Chondrocyte (in vitro differentiated cells): ENCODE data around the gene GPR25. TPM values are rescaled to one million over a fixed set of nuclear protein-coding genes. Genes with fewer than 3 reads are reported as not detected.

Experiments
- DNase-seq: peaks from one replicate; pipeline ENCODE4 v3.0.0; 2021; ENCODE audit warnings: mixed read lengths, low spot score
- H3K27ac Mint-ChIP-seq: one replicate; pipeline ENCODE4 v1.8.0; 2021; ENCODE audit warnings: mild to moderate bottlenecking, moderate library complexity, mixed read lengths; ENCODE audit not compliant: unreplicated experiment
- H3K27me3 Mint-ChIP-seq: 2 replicates; pipeline ENCODE4 v1.8.0; 2021; ENCODE audit warnings: low read depth, mixed read lengths
- H3K36me3 Mint-ChIP-seq: 2 replicates; pipeline ENCODE4 v1.8.0; 2021; ENCODE audit warnings: low read depth, mixed read lengths
- H3K4me1 Mint-ChIP-seq: 2 replicates; pipeline ENCODE4 v1.8.0; 2021; ENCODE audit warnings: low read depth, mild to moderate bottlenecking, mixed read lengths
- H3K4me3 Mint-ChIP-seq: one replicate; pipeline ENCODE4 v1.8.0; 2021; ENCODE audit warnings: mild to moderate bottlenecking, moderate library complexity, mixed read lengths; ENCODE audit not compliant: unreplicated experiment
- H3K9me3 Mint-ChIP-seq: 2 replicates; pipeline ENCODE4 v1.8.0; 2021; ENCODE audit warnings: low read depth, mixed read lengths
- total RNA-seq: library from RNA; stranded (reverse); gene quantifications from 3 replicates; pipeline ENCODE4 v1.2.1, GENCODE V29; 2021
- TF ChIP-seq, protein P1 (sequence below): fragments of 200-600 bp; sonication (generic); IDR thresholded peaks from 2 replicates; pipeline ENCODE4 v1.5.0; 2021; ENCODE audit warnings: antibody characterized with exemption, mild to moderate bottlenecking, moderate library complexity

Gene GPR25
- total RNA-seq, 1 donor from 2014 or later, result not detected

DNA sequence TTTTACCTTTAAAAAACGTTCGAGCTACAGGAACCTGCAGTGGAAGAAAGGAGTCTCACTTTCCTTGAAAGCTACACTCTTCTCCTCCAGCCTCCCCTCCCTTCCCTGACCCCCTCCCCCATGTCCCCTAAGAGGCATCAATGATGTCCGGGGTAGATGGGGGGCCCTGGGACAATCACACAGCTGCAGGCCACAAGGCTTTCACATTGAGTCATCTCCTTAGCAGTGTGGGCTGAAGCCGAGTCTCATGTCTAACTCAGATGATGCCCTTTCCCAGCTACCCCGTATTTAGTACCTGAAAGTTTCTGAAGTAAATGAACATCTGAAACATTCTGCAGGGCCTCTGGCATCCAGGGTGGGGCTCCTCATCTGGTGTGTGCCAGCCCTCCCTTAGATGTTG is 6.3 kb upstream of the GPR25 start:
- DNase-seq, result no peak
- Mint-ChIP-seq H3K27me3 (no peaks in the 10 kb centered on the region), H3K36me3 (peaks cover 10% of the 10 kb centered on the region), H3K9me3 (no peaks in the 10 kb centered on the region), H3K4me3 (no peak overlapping the region), H3K4me1 (peaks cover 19% of the 10 kb centered on the region), H3K27ac (no peak overlapping the region)
- TF ChIP-seq, protein P1, sequence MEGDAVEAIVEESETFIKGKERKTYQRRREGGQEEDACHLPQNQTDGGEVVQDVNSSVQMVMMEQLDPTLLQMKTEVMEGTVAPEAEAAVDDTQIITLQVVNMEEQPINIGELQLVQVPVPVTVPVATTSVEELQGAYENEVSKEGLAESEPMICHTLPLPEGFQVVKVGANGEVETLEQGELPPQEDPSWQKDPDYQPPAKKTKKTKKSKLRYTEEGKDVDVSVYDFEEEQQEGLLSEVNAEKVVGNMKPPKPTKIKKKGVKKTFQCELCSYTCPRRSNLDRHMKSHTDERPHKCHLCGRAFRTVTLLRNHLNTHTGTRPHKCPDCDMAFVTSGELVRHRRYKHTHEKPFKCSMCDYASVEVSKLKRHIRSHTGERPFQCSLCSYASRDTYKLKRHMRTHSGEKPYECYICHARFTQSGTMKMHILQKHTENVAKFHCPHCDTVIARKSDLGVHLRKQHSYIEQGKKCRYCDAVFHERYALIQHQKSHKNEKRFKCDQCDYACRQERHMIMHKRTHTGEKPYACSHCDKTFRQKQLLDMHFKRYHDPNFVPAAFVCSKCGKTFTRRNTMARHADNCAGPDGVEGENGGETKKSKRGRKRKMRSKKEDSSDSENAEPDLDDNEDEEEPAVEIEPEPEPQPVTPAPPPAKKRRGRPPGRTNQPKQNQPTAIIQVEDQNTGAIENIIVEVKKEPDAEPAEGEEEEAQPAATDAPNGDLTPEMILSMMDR, result no peak

DNA sequence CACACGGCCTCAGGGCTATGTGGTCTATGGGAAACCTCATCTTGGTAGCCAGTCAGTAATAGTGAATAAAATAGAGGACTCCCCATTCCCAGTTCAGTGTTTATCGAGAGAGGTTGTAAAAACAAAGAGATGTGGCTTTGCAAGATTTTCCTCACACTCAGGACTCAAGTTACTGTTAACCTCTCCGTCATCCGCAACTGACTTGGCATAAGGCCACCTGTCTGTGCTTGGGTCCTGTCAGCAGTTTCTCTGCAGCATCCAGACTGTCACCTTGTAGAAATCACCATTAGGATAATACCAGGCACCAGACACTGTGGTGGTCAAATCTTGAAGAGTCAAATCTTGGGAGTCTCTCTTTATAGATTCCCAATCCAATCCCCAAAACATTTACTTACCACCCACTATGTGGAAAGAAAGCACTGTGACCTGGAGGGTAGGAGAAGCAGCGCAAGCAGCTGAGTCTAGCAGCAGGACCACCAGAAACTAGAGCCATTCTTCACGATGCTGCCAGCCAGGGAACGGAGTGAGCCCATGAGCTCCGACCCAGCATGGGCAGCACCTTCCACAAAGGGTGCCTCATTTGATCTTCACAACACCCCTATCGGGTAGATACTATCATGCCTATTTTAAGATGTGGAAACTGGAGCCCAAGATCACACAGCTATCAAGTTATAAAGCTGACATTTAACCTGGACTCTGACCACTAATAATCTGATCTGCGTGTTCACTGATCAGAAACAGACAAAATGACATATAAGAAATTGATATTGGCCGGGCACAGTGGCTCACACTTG is 5.6 kb upstream of the GPR25 start:
- DNase-seq, result no peak
- Mint-ChIP-seq H3K4me1 (peaks cover 19% of the 10 kb centered on the region), H3K36me3 (peaks cover 10% of the 10 kb centered on the region), H3K27me3 (no peaks in the 10 kb centered on the region), H3K4me3 (no peak overlapping the region), H3K27ac (peak overlapping the region; percentile 34), H3K9me3 (no peaks in the 10 kb centered on the region)
- TF ChIP-seq, protein P1, result no peak

DNA sequence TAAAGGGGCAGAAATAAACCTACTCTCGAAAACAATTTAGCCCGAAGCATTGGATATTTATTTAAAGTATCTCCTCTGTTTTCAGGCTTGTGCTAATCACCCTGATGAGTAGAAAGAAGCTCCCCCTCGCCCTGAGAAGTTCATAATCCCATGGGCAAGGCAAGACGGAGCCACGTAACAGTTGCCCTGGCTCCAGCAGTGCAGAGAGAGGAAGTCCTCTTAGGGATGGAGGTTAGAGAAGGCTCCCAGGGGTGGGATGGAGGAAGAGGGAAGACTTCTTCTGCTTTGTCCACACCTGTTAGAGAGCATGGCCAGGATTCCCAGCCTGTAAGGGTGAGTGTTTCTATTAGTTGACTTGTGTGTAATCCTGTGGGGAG is 3.4 kb upstream of the GPR25 start:
- H3K36me3 Mint-ChIP-seq, result peaks cover 7% of the 10 kb centered on the region
- no peaks in the 10 kb centered on the region for H3K9me3 Mint-ChIP-seq

DNA sequence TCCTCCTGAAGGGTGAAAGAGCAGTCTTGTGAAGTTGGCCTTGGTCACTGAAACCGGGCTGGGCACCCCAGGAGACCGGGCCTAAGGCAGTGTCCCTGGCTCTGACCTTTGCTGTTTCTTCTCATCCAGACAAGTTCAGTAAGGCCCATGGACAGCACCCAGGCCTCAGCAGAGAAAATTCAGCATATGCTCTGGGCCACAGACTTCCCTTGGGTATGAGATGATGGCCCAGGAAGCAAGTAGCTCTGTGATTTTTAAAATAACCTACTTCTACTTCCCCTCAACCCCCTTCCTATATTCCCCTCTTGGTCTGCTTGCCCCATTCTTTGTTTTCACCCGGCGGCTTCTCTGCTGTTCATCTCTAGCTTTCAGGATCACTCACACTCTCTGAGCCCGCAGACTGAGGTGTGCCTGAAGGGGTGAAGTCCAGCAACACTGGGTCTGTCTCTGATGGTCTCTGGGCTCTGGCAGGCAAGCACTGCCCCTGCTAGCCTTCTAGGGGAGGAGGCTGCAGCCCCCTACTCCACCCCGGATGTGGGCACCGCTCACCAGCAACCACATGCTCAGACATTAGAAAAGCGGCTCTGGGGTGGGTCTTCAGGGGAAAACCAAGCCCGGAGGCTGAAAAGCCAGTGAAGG is 2.9 kb upstream of the GPR25 start:
- TF ChIP-seq, protein P1, result no peak
- peaks cover 2% of the 10 kb centered on the region for H3K27me3 Mint-ChIP-seq
- no peak overlapping the region for H3K27ac Mint-ChIP-seq
- H3K9me3 Mint-ChIP-seq, result no peaks in the 10 kb centered on the region
- peaks cover 5% of the 10 kb centered on the region for H3K36me3 Mint-ChIP-seq
- DNase-seq, result no peak
- H3K4me3 Mint-ChIP-seq, result no peak overlapping the region
- H3K4me1 Mint-ChIP-seq, result peaks cover 19% of the 10 kb centered on the region

More for the DNA sequence above, 3.4 kb upstream of the GPR25 start:
- H3K27ac Mint-ChIP-seq, result peak overlapping the region; percentile 24
- DNase-seq, result no peak
- peaks cover 19% of the 10 kb centered on the region for H3K4me1 Mint-ChIP-seq
- H3K4me3 Mint-ChIP-seq, result no peak overlapping the region
- H3K27me3 Mint-ChIP-seq, result no peaks in the 10 kb centered on the region
- TF ChIP-seq, protein P1, result no peak

DNA sequence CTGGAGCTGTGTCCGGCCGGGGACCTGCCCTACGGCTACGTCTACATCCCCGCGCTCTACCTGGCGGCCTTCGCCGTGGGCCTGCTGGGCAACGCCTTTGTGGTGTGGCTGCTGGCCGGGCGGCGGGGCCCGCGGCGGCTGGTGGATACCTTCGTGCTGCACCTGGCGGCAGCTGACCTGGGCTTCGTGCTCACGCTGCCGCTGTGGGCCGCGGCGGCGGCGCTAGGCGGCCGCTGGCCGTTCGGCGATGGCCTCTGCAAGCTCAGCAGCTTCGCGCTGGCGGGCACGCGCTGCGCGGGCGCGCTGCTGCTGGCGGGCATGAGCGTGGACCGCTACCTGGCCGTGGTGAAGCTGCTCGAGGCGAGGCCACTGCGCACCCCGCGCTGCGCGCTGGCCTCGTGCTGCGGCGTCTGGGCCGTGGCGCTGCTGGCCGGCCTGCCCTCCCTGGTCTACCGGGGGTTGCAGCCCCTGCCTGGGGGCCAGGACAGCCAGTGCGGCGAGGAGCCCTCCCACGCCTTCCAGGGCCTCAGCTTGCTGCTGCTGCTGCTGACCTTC is 412 bp downstream of the GPR25 start:
- peaks cover 10% of the 10 kb centered on the region for H3K27me3 Mint-ChIP-seq
- no peak for DNase-seq
- no peak overlapping the region for H3K27ac Mint-ChIP-seq

More for the DNA sequence above, 412 bp downstream of the GPR25 start:
- no peaks in the 10 kb centered on the region for H3K4me1 Mint-ChIP-seq
- TF ChIP-seq, protein P1, result no peak
- no peaks in the 10 kb centered on the region for H3K36me3 Mint-ChIP-seq
- H3K4me3 Mint-ChIP-seq, result no peak overlapping the region
- H3K9me3 Mint-ChIP-seq, result no peaks in the 10 kb centered on the region
